GM12878 (cell line): Measurements from ENCODE around the gene CLASP2. TPM values are rescaled to one million over a fixed set of nuclear protein-coding genes. Genes with fewer than 3 reads are reported as not detected.

ENCODE experiments used
- BMI1 ChIP-seq: fragments of 450-650 bp; IDR thresholded peaks from 2 replicates; pipeline ENCODE4 v1.6.1; 2016; ENCODE audit warnings: mild to moderate bottlenecking, moderate library complexity, borderline replicate concordance
- DPF2 ChIP-seq: fragments of 450-650 bp; IDR thresholded peaks from 2 replicates; pipeline ENCODE4 v1.6.1; 2017; ENCODE audit warnings: mild to moderate bottlenecking
- KLF5 ChIP-seq: fragments of 450-650 bp; IDR thresholded peaks from 2 replicates; pipeline ENCODE4 v1.6.1; 2014; ENCODE audit warnings: mild to moderate bottlenecking; ENCODE audit not compliant: partially characterized antibody
- MTA2 ChIP-seq: fragments of 450-650 bp; IDR thresholded peaks from 2 replicates; pipeline ENCODE4 v1.6.1; 2016; ENCODE audit warnings: low read depth, mild to moderate bottlenecking, moderate library complexity
- MYB ChIP-seq: fragments of 150-350 bp; IDR thresholded peaks from 2 replicates; pipeline ENCODE4 v1.6.1; 2014; ENCODE audit warnings: mild to moderate bottlenecking, low read depth, low read length, borderline replicate concordance
- RAD21 ChIP-seq: IDR thresholded peaks from 2 replicates; pipeline ENCODE4 v1.6.1; 2011; ENCODE audit warnings: mild to moderate bottlenecking, low read depth, low read length, moderate library complexity; ENCODE audit not compliant: insufficient read depth
- RAD51 ChIP-seq: fragments of 450-650 bp; IDR thresholded peaks from 2 replicates; pipeline ENCODE4 v1.6.1; 2016; ENCODE audit warnings: moderate library complexity, mild to moderate bottlenecking, inconsistent platforms
- RELA ChIP-seq: fragments of 450-650 bp; IDR thresholded peaks from 2 replicates; pipeline ENCODE4 v1.8.0; 2014; ENCODE audit warnings: borderline replicate concordance; ENCODE audit not compliant: partially characterized antibody
- TCF12 ChIP-seq: IDR thresholded peaks from 2 replicates; pipeline ENCODE4 v1.6.1; 2011; ENCODE audit warnings: low read depth, mild to moderate bottlenecking, low read length
- YY1 ChIP-seq: IDR thresholded peaks from 2 replicates; pipeline ENCODE4 v1.6.1; 2011; ENCODE audit warnings: low read depth, mild to moderate bottlenecking, low read length
- ZSCAN29 ChIP-seq: fragments of 450-650 bp; IDR thresholded peaks from 2 replicates; pipeline ENCODE4 v1.6.1; 2017; ENCODE audit warnings: mild to moderate bottlenecking, moderate library complexity
- polyA plus RNA-seq, 11 experiments: library from polyadenylated mRNA; depleted of rRNA in 4 of 11; unstranded in 6 of 11; stranded (reverse) in 5 of 11; fragments of >200 nt; fragmentation: Nextera tagmentation in 4 of 11; fragmentation: Illumina TruSeq in 1 of 11; extraction: Ambion mirVana in 4 of 11; extraction: Trizol in 1 of 11; gene quantifications; 1 replicate in 1 of 11; 2 replicates in 10 of 11; pipeline versions ENCODE4 v1.2.1 to v1.2.3, GENCODE V29; 2011 to 2016; ENCODE audit warnings: inconsistent platforms in 2 of 11, missing spikeins in 2 of 11, low read depth in 1 of 11
- total RNA-seq, 4 experiments: library from RNA; depleted of rRNA in 3 of 4; stranded (reverse); fragments of >200 nt in 3 of 4; fragmentation: Illumina TruSeq in 1 of 4; extraction: Trizol in 1 of 4; gene quantifications; 2 replicates each; pipeline versions ENCODE4 v1.2.1 to v1.2.3, GENCODE V29; 2013 to 2021
- TF ChIP-seq, protein P1 (sequence below): IDR thresholded peaks from 2 replicates; pipeline ENCODE4 v1.6.1; 2012; ENCODE audit warnings: mild to moderate bottlenecking, low read depth, low read length

CLASP2 gene
- total and polyA plus RNA-seq, 10 of the 15 experiments (the other 5 are each of a cell fraction or from before 2014, with no cell fraction given), result 4.0 to 38.3 (median 26.8) TPM

DNA sequence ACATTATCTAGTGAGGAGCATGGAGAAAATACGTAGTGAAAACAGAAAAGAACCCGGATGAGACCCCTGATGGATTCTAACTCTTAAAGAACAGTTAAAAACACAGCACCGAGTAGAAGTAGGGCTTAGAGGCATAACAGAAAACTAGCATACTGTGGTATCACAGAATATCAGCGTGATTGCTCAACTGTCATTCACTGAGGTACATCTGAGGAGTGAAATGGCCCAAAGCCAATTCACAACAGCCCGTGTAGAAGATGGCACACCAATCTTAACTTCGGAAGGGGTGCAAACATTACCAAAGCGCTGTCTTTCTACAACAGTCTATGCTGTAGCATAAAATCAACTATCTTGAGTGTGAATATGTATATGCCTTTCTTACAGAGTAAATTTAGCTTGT is 1.8 kb downstream of the CLASP2 start (continued):
- TF ChIP-seq, protein P1, sequence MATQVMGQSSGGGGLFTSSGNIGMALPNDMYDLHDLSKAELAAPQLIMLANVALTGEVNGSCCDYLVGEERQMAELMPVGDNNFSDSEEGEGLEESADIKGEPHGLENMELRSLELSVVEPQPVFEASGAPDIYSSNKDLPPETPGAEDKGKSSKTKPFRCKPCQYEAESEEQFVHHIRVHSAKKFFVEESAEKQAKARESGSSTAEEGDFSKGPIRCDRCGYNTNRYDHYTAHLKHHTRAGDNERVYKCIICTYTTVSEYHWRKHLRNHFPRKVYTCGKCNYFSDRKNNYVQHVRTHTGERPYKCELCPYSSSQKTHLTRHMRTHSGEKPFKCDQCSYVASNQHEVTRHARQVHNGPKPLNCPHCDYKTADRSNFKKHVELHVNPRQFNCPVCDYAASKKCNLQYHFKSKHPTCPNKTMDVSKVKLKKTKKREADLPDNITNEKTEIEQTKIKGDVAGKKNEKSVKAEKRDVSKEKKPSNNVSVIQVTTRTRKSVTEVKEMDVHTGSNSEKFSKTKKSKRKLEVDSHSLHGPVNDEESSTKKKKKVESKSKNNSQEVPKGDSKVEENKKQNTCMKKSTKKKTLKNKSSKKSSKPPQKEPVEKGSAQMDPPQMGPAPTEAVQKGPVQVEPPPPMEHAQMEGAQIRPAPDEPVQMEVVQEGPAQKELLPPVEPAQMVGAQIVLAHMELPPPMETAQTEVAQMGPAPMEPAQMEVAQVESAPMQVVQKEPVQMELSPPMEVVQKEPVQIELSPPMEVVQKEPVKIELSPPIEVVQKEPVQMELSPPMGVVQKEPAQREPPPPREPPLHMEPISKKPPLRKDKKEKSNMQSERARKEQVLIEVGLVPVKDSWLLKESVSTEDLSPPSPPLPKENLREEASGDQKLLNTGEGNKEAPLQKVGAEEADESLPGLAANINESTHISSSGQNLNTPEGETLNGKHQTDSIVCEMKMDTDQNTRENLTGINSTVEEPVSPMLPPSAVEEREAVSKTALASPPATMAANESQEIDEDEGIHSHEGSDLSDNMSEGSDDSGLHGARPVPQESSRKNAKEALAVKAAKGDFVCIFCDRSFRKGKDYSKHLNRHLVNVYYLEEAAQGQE, result no peak
- TF ChIP-seq RAD21 (no peak), TCF12 (no peak), DPF2 (no peak), MYB (no peak), RAD51 (no peak), ZSCAN29 (no peak), KLF5 (no peak), MTA2 (no peak), RELA (no peak), YY1 (no peak), BMI1 (no peak)
